Cardiac septum (tissue), 1 donor: Measurements from ENCODE around the gene AHNAK2. TPM values are rescaled to one million over a fixed set of nuclear protein-coding genes. Genes with fewer than 3 reads are reported as not detected.
"Not testable (repeated sequence)": the region's sequence is repeated elsewhere in the genome, so short reads cannot be mapped to it uniquely, and the experiment has no call there.

Source experiments
- DNase-seq: peaks from one replicate; pipeline ENCODE4 v3.0.0-alpha.2; 2020; ENCODE audit warnings: low spot score
- intact Hi-C: fragments of 100-400 bp; cut with DNase I; formaldehyde crosslinking; loops from one replicate; pipeline ENCODE4 v1.14.0; 2022
- total RNA-seq: library from RNA; stranded (reverse); fragmentation: NEBNext Ultra II Directional; extraction: Animal tissue kit (Norgen Biotek cat#: 25700); gene quantifications from one replicate; pipeline ENCODE4 v1.2.1, GENCODE V29; 2021
- donor health status: DM: no; HTN: no; CAD: no.

Gene AHNAK2
- total RNA-seq, 1 donor from 2014 or later = 4.6 TPM

GRCh38 chr14:104895786-104896661 is 82.2 kb downstream of the AHNAK2 start:
- intact Hi-C loops = loop anchor here (2.0 kb wide), 1 partner anchor 151 kb away; no protein-coding TSS in a partner anchor
- no peak for DNase-seq

DNA sequence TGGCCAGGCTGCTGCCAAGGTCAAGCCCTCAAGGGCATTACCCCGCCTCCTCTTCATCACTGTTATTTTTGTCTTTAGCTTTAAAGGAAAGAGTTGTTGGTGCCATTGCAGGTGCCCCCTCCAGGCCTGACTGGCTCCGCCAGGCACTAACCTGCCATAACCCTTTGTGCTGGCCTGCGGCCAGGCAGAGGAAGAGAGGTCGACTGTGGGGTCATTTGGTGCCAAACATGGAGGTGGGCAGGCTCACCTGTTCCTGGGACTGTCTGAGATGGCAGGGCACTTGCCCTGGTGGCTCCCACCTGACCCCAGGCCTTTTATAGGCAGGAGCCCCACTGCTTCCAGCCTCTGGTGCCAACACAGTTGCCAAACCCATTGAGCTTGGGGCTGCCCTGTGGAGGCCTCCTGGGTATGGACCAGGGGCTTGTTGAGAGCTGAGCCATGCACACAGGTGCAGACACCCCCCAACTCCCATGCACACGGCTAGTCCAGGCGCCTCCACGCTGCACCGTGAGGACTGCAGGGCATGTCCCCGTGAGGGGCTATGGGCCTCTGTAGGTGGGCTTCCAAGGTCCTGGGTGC is 82.9 kb downstream of the AHNAK2 start:
- intact Hi-C loops = loop anchor here (2.0 kb wide), 1 partner anchor 152 kb away; no protein-coding TSS in a partner anchor
- DNase-seq = no peak

- DNase-seq = no peak
These were observed 83.6 kb downstream of the AHNAK2 start for GRCh38 chr14:104894331-104895206.

DNA sequence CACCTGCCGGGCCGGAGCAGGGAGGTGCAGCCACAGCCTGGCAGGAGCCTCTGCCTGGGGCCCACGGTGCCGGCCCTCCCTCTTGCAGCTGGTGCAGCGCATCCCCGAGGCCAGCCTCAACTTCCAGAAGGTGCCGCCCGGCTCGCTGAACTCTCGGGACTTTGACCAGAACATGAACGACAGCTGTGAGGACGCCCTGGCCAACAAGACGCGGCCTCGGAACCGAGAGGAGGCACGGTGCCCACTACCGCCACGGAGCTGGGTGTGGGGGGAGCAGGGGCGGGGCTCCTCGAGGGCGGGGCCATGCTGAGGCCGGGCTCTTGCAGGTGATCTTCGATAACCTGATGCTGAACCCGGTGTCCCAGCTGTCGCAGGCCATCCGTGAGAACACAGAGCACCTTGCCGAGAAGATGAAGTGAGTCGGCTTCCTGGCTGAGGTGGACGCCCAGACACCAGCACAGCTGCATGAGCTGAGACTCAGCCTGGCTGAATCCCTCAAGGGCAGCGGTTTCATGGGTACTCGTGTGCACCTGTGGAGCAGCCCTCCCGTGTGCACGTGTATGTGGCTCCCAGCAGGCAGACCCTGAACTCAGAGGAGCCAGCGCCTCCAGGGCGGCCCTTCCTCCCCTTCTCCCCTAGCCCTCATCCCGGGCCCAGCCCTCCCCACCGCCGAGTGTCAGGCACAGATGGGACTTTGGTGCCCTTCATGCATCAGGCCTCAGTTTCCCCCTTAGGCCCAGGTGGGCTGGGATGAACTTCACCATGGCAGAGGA is 84.6 kb downstream of the AHNAK2 start:
- intact Hi-C loops = loop anchor here (2.0 kb wide), 1 partner anchor 153 kb away; no protein-coding TSS in a partner anchor
- DNase-seq = no peak

More at GRCh38 chr14:104894331-104895206, 83.6 kb downstream of the AHNAK2 start:
- intact Hi-C loops = loop anchor here (2.0 kb wide), 1 partner anchor 152 kb away; no protein-coding TSS in a partner anchor

DNA sequence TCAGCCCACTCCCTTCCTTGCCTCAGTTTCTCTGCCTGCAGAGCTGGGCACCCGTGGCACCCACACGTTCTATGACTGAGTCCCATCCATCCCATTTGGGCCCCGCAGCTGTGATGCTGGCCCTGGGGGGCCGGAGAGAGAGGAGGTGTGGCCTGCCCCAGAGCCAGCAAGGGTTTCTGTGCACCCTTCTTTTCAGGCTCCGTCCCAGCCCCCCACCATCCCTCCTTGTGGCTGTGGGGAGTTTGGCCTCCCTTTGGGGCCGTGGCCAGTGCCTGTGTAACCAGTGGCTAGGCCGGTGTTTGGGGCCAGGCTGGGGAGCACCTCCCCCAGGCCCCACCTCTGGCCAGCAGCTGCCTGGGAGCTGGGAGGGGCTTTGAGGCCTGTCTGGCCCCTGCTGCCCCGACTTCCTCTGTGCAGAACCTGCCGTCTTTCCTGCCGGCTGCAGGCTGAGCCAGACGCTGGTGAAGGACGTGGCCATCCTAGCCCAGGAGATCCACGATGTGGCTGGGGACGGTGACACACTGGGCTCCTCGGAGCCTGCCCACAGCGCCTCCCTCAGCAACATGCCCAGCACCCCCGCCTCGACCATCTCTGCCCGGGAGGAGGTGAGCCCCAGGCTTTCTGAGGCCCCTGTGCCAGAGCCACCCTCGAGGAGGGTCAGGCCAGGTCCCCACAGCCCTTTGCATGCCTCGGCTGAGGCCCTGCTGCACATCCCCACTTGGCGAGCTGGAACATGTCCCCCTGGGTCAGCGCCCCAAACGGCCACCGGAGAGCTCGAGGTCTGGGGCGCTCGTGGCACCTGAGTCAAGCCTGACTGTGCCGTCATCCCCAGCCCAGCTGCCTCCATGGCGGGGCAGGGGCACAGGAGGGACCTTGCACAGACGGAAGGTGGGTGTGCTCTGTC is 85.4 kb downstream of the AHNAK2 start:
- DNase-seq = no peak

GRCh38 chr14:104891664-104892530 is 86.3 kb downstream of the AHNAK2 start:
- DNase-seq = no peak
- intact Hi-C loops = no loop called here

More for the DNA sequence above, 85.4 kb downstream of the AHNAK2 start:
- intact Hi-C loops = no loop called here

DNA sequence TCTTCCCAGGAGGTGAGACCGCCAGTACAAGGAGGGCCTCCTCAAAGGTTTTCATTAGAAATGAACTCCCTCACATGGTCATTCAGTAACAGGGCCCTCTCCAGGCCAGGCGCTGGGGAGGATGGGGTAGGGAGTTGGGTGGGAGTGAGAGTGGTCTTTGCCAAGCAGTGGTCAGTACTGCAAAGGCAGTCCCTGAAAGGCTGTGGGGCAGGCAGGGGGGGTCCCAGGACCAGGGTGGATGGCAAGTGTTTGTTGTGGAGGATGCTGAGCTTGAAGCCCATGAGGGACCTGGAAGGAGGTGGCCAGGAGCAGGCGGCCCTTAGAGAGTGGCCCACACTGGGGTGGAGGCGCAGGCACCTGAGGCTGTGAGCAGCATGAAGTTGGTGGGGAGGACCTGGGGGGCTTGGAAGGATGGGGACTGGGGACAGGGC is 87.0 kb downstream of the AHNAK2 start:
- no peak for DNase-seq
- intact Hi-C loops = no loop called here

- intact Hi-C loops = not testable (repeated sequence)
These were observed 87.9 kb downstream of the AHNAK2 start for GRCh38 chr14:104890292-104890691.

DNA sequence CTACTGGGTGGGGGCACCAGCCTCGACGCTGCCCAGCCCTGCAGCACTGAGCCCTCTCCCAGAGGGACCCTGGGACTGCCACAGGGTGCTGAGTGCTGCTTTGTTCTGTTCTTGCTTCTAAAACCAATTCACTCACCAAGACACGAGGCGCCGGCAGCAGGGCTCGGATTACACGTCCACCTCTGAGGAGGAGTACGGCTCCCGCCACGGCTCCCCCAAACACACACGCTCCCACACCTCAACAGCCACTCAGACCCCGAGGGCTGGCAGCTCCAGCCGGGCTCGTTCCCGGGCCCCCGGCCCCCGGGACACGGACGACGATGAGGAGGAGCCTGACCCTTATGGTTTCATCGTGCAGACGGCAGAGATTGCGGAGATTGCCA is 88.8 kb downstream of the AHNAK2 start:
- intact Hi-C loops = no loop called here
- peak; percentile 74 for DNase-seq

More at GRCh38 chr14:104890292-104890691, 87.9 kb downstream of the AHNAK2 start:
- DNase-seq = not testable (repeated sequence)

GRCh38 chr14:104888489-104889374 is 89.4 kb downstream of the AHNAK2 start:
- intact Hi-C loops = no loop called here
- DNase-seq = no peak

GRCh38 chr14:104887623-104888488 is 90.3 kb downstream of the AHNAK2 start:
- no peak for DNase-seq
- intact Hi-C loops = no loop called here
